HEK293T (cell line): ENCODE data around the gene PADI6.

Source experiments
- ARNT ChIP-seq: fragments of 450-650 bp; IDR thresholded peaks from 2 replicates; pipeline ENCODE4 v1.6.1; 2017; ENCODE audit warnings: mild to moderate bottlenecking
- BHLHE40 ChIP-seq: fragments of 450-650 bp; IDR thresholded peaks from 2 replicates; pipeline ENCODE4 v1.6.1; 2016; ENCODE audit warnings: mild to moderate bottlenecking, moderate library complexity, borderline replicate concordance
- FOXA1 ChIP-seq: fragments of 450-650 bp; IDR thresholded peaks from 2 replicates; pipeline ENCODE4 v1.6.1; 2016; ENCODE audit warnings: mild to moderate bottlenecking
- FOXK2 ChIP-seq: fragments of 450-650 bp; IDR thresholded peaks from 2 replicates; pipeline ENCODE4 v1.6.1; 2016; ENCODE audit warnings: mild to moderate bottlenecking
- FOXM1 ChIP-seq: fragments of 450-650 bp; IDR thresholded peaks from 2 replicates; pipeline ENCODE4 v1.6.1; 2017; ENCODE audit warnings: mild to moderate bottlenecking, borderline replicate concordance
- LEF1 ChIP-seq: fragments of 450-650 bp; IDR thresholded peaks from 2 replicates; pipeline ENCODE4 v1.6.1; 2017; ENCODE audit warnings: mild to moderate bottlenecking, borderline replicate concordance
- NFRKB ChIP-seq: fragments of 450-650 bp; IDR thresholded peaks from 2 replicates; pipeline ENCODE4 v1.6.1; 2016; ENCODE audit warnings: mild to moderate bottlenecking, moderate library complexity
- SP1 ChIP-seq: fragments of 450-650 bp; IDR thresholded peaks from 2 replicates; pipeline ENCODE4 v1.6.1; 2017
- TARDBP ChIP-seq: fragments of 450-650 bp; IDR thresholded peaks from 2 replicates; pipeline ENCODE4 v1.6.1; 2016
- ZNF384 ChIP-seq: fragments of 450-650 bp; IDR thresholded peaks from 2 replicates; pipeline ENCODE4 v1.6.1; 2016

- no peak for TF ChIP-seq NFRKB
- TF ChIP-seq SP1 = no peak
- no peak for TF ChIP-seq ARNT
- no peak for TF ChIP-seq FOXK2
- no peak for TF ChIP-seq TARDBP
- TF ChIP-seq FOXM1 = no peak
- no peak for TF ChIP-seq LEF1
- peak; percentile 70 for TF ChIP-seq ZNF384
- TF ChIP-seq BHLHE40 = no peak
- TF ChIP-seq FOXA1 = no peak
These were observed 21.0 kb upstream of the PADI6 start for GRCh38 chr1:17350928-17351446.
